ENCODE data around the gene ZNF429.

ZNF429 gene

GRCh38 chr19:21484631-21485030 lies 20.8 kb upstream of the ZNF429 start:
- no peak overlapping the region for H3K27ac ChIP-seq
- no peaks in the 10 kb centered on the region for H3K36me3 ChIP-seq
- no peak overlapping the region for H3K4me3 ChIP-seq
- no peaks in the 10 kb centered on the region for H3K9me3 ChIP-seq
- H3K4me1 ChIP-seq, result peaks cover 0 to 6% (median 0%) of the 10 kb centered on the region in 4 donors
- no peak for TF ChIP-seq CTCF (IDR thresholded peaks at IDR 0.05)
- no peaks in the 10 kb centered on the region for H3K27me3 ChIP-seq
- intact Hi-C loops (cut with DNase I; ENCODE audit: low total_unique reads), result no loop called here
- no peak for DNase-seq

DNA sequence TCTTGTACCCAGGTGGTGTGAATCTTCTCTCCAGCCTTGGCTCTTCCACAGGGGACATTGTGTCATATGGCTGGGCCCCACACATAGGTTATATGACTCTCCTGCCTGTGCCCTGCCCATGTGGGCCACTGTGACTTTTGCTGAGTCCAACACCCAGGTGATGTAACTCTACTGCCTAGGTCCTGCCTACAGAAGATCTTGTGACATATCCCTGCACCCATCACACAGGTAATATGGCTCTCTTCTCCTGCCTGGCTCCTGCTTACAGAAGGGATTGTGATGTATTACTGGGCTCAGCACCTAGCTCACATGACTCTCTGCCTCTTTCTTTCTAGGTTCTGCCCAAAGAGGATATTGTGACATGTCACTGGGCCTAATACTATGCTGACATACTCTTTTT lies 19.5 kb upstream of the ZNF429 start:
- intact Hi-C loops (cut with DNase I; ENCODE audit: low total_unique reads), result no loop called here
- DNase-seq, result no peak
- no peaks in the 10 kb centered on the region for H3K27me3 ChIP-seq
- no peak overlapping the region for H3K27ac ChIP-seq
- H3K36me3 ChIP-seq, result no peaks in the 10 kb centered on the region
- H3K4me1 ChIP-seq, result peaks cover 0 to 6% (median 0%) of the 10 kb centered on the region in 4 donors
- no peaks in the 10 kb centered on the region for H3K9me3 ChIP-seq
- no peak overlapping the region for H3K4me3 ChIP-seq
- TF ChIP-seq CTCF (IDR thresholded peaks at IDR 0.05), result no peak

- DNase-seq, result no peak
- Histone ChIP-seq H3K4me3 (no peak overlapping the region), H3K27ac (no peak overlapping the region), H3K36me3 (no peaks in the 10 kb centered on the region), H3K27me3 (no peaks in the 10 kb centered on the region), H3K9me3 (no peaks in the 10 kb centered on the region), H3K4me1 (peaks cover 0 to 6% (median 0%) of the 10 kb centered on the region in 4 donors)
- intact Hi-C loops (cut with DNase I; ENCODE audit: low total_unique reads), result no loop called here
- TF ChIP-seq CTCF (IDR thresholded peaks at IDR 0.05), result no peak
These were observed 17.4 kb upstream of the ZNF429 start for GRCh38 chr19:21487969-21488368.

DNA sequence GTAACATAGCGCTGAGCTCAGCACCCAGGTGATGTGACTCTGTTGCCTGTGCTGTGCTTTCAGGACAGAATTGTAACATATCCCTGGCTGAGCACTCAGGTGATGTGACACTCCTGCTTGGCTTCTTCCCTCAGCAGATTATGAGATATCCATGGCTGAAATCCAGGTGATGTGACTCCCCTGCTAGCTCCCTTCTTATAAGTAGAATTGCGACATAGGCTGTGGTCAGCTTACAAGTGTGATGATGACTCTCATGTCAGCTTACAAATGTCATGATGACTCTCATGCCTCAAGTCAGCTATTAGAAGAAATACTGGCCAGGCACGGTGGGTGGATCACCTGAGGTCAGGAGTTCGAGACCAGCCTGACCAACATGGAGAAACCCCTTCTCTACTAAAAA lies 14.3 kb upstream of the ZNF429 start:
- Histone ChIP-seq H3K4me1 (no peaks in the 10 kb centered on the region), H3K27ac (no peak overlapping the region), H3K9me3 (no peaks in the 10 kb centered on the region), H3K4me3 (no peak overlapping the region), H3K36me3 (no peaks in the 10 kb centered on the region), H3K27me3 (no peaks in the 10 kb centered on the region)
- DNase-seq, result no peak
- intact Hi-C loops (cut with DNase I; ENCODE audit: low total_unique reads), result no loop called here
- no peak for TF ChIP-seq CTCF (IDR thresholded peaks at IDR 0.05)

- intact Hi-C loops (cut with DNase I; ENCODE audit: low total_unique reads), result no loop called here
- TF ChIP-seq CTCF (IDR thresholded peaks at IDR 0.05), result no peak
These were observed 12.2 kb upstream of the ZNF429 start for GRCh38 chr19:21492947-21493906.

More at GRCh38 chr19:21492947-21493906, 12.2 kb upstream of the ZNF429 start:
- no peaks in the 10 kb centered on the region for H3K36me3 ChIP-seq
- no peak overlapping the region for H3K4me3 ChIP-seq
- H3K27ac ChIP-seq, result no peak overlapping the region
- no peaks in the 10 kb centered on the region for H3K27me3 ChIP-seq
- no peaks in the 10 kb centered on the region for H3K9me3 ChIP-seq
- no peak for DNase-seq
- H3K4me1 ChIP-seq, result no peaks in the 10 kb centered on the region
